ENCODE data around the gene HYOU1.
"Not testable (repeated sequence)": the region's sequence is repeated elsewhere in the genome, so short reads cannot be mapped to it uniquely, and the experiment has no call there.

The HYOU1 gene

GRCh38 chr11:119019996-119020395 is 37.0 kb downstream of the HYOU1 start:
- no peak for DNase-seq (ENCODE audit: low spot score)

GRCh38 chr11:119018074-119018938 is 38.7 kb downstream of the HYOU1 start, which contains the start of the genes RPS25 and TRAPPC4:
TSS of gene RPS25 (minus strand) at chr11:119018343. CDS start at chr11:119018284, 59 bp downstream.
TSS of gene TRAPPC4 (plus strand) at chr11:119018766. CDS start at chr11:119018796, 30 bp downstream.
- peak; percentile 96 for DNase-seq (ENCODE audit: low spot score)

GRCh38 chr11:119017377-119017776 is 39.6 kb downstream of the HYOU1 start:
- not testable (repeated sequence) for DNase-seq (ENCODE audit: low spot score)

GRCh38 chr11:119016216-119017009 is 40.6 kb downstream of the HYOU1 start:
- DNase-seq (ENCODE audit: low spot score): no peak

- no peak for DNase-seq (ENCODE audit: low spot score)
Measured at GRCh38 chr11:119015054-119015611, 41.9 kb downstream of the HYOU1 start.

GRCh38 chr11:119014209-119014924 is 42.6 kb downstream of the HYOU1 start:
- DNase-seq (ENCODE audit: low spot score): no peak

GRCh38 chr11:119012629-119013170 is 44.3 kb downstream of the HYOU1 start:
- no peak for DNase-seq (ENCODE audit: low spot score)

GRCh38 chr11:119011476-119012053 is 45.4 kb downstream of the HYOU1 start:
- DNase-seq (ENCODE audit: low spot score): no peak

- no peak for DNase-seq (ENCODE audit: low spot score)
Measured at GRCh38 chr11:119006656-119007055, 50.3 kb downstream of the HYOU1 start.

GRCh38 chr11:119000906-119001305 is 56.1 kb downstream of the HYOU1 start:
- DNase-seq (ENCODE audit: low spot score): no peak

GRCh38 chr11:118998822-118999221 is 58.2 kb downstream of the HYOU1 start:
- peak; percentile 51 for DNase-seq (ENCODE audit: low spot score)

GRCh38 chr11:118998388-118998717 is 58.7 kb downstream of the HYOU1 start:
- DNase-seq (ENCODE audit: low spot score): no peak

GRCh38 chr11:118997627-118998387 is 59.2 kb downstream of the HYOU1 start, which contains the start of gene CENATAC:
TSS of gene CENATAC (plus strand) at chr11:118998138. CDS start at chr11:118998198, 60 bp downstream.
- peak; percentile 100 for DNase-seq (ENCODE audit: low spot score)

- peak; percentile 58 for DNase-seq (ENCODE audit: low spot score)
Measured at GRCh38 chr11:118996926-118997626, 59.9 kb downstream of the HYOU1 start.

Measured in AG08395 (cell line).